Effector memory CD4-positive, alpha-beta T cell (primary cell): ENCODE results near the gene TMEM63B.

Experiments used
- DNase-seq, 3 donors: peaks; one replicate each; pipeline ENCODE4 v3.0.0-alpha.2; 2020
- H3K27ac ChIP-seq: 2 replicates; pipeline ENCODE4 v1.7.0; 2013; ENCODE audit warnings: mild to moderate bottlenecking, low read length, moderate library complexity; ENCODE audit not compliant: insufficient read depth, poor library complexity, severe bottlenecking
- H3K27me3 ChIP-seq: replicated peaks from 2 replicates; pipeline ENCODE4 v1.7.0; 2013; ENCODE audit warnings: mild to moderate bottlenecking, low read length; ENCODE audit not compliant: insufficient read depth, control insufficient read depth, poor library complexity, severe bottlenecking
- H3K36me3 ChIP-seq: 2 replicates; pipeline ENCODE4 v1.7.0; 2013; ENCODE audit warnings: mild to moderate bottlenecking, low read length, moderate library complexity; ENCODE audit not compliant: control insufficient read depth, insufficient read depth
- H3K4me1 ChIP-seq: 2 replicates; pipeline ENCODE4 v1.7.0; 2013; ENCODE audit warnings: low read length, mild to moderate bottlenecking; ENCODE audit not compliant: control insufficient read depth, insufficient read depth, poor library complexity, severe bottlenecking
- H3K4me3 ChIP-seq: 2 replicates; pipeline ENCODE4 v1.7.0; 2013; ENCODE audit warnings: low read length, low read depth, mild to moderate bottlenecking; ENCODE audit not compliant: insufficient read depth, poor library complexity, severe bottlenecking
- H3K9me3 ChIP-seq: 2 replicates; pipeline ENCODE4 v1.7.0; 2013; ENCODE audit warnings: mild to moderate bottlenecking, low read length, moderate library complexity; ENCODE audit not compliant: control insufficient read depth

Gene TMEM63B

GRCh38 chr6:44116641-44117382, 10.5 kb upstream of the TMEM63B start:
- H3K27me3 ChIP-seq, result no peaks in the 10 kb centered on the region
- H3K27ac ChIP-seq, result no peak overlapping the region
- peaks cover 11% of the 10 kb centered on the region for H3K4me1 ChIP-seq
- H3K4me3 ChIP-seq, result no peak overlapping the region
- H3K9me3 ChIP-seq, result no peaks in the 10 kb centered on the region
- peaks cover 31% of the 10 kb centered on the region for H3K36me3 ChIP-seq
- no peak for DNase-seq

- Histone ChIP-seq H3K4me1 (peaks cover 16% of the 10 kb centered on the region), H3K27me3 (no peaks in the 10 kb centered on the region), H3K4me3 (no peak overlapping the region), H3K27ac (no peak overlapping the region), H3K36me3 (peaks cover 24% of the 10 kb centered on the region), H3K9me3 (no peaks in the 10 kb centered on the region)
- DNase-seq, result no peak
Measured at GRCh38 chr6:44117397-44118128, 9.8 kb upstream of the TMEM63B start.

GRCh38 chr6:44119704-44120262, 7.6 kb upstream of the TMEM63B start:
- no peaks in the 10 kb centered on the region for H3K27me3 ChIP-seq
- H3K27ac ChIP-seq, result no peak overlapping the region
- H3K36me3 ChIP-seq, result peaks cover 4% of the 10 kb centered on the region
- peaks cover 38% of the 10 kb centered on the region for H3K4me1 ChIP-seq
- no peak overlapping the region for H3K4me3 ChIP-seq
- H3K9me3 ChIP-seq, result no peaks in the 10 kb centered on the region
- DNase-seq, result no peak

GRCh38 chr6:44120692-44121443, 6.5 kb upstream of the TMEM63B start:
- H3K27me3 ChIP-seq, result no peaks in the 10 kb centered on the region
- no peaks in the 10 kb centered on the region for H3K36me3 ChIP-seq
- DNase-seq, result no peak
- H3K4me1 ChIP-seq, result peaks cover 47% of the 10 kb centered on the region
- no peaks in the 10 kb centered on the region for H3K9me3 ChIP-seq
- no peak overlapping the region for H3K4me3 ChIP-seq
- H3K27ac ChIP-seq, result no peak overlapping the region

GRCh38 chr6:44122801-44123200, 4.6 kb upstream of the TMEM63B start:
- peak overlapping the region; percentile 30 for H3K27ac ChIP-seq
- no peak for DNase-seq
- peaks cover 52% of the 10 kb centered on the region for H3K4me1 ChIP-seq
- H3K27me3 ChIP-seq, result no peaks in the 10 kb centered on the region
- H3K9me3 ChIP-seq, result no peaks in the 10 kb centered on the region
- H3K4me3 ChIP-seq, result no peak overlapping the region
- no peaks in the 10 kb centered on the region for H3K36me3 ChIP-seq

GRCh38 chr6:44123544-44123943, 3.8 kb upstream of the TMEM63B start:
- H3K27ac ChIP-seq, result peak overlapping the region; percentile 30

GRCh38 chr6:44126320-44127149, 819 bp upstream of the TMEM63B start:
- peak; percentile 44 to 57 (median 56) for DNase-seq
- peak overlapping the region; percentile 95 for H3K27ac ChIP-seq
- H3K4me3 ChIP-seq, result peak overlapping the region; percentile 81
- H3K9me3 ChIP-seq, result no peaks in the 10 kb centered on the region
- no peaks in the 10 kb centered on the region for H3K36me3 ChIP-seq
- peaks cover 53% of the 10 kb centered on the region for H3K4me1 ChIP-seq
- H3K27me3 ChIP-seq, result no peaks in the 10 kb centered on the region

More at GRCh38 chr6:44123544-44123943, 3.8 kb upstream of the TMEM63B start:
- H3K4me1 ChIP-seq, result peaks cover 54% of the 10 kb centered on the region
- H3K36me3 ChIP-seq, result no peaks in the 10 kb centered on the region
- no peaks in the 10 kb centered on the region for H3K9me3 ChIP-seq
- H3K4me3 ChIP-seq, result no peak overlapping the region
- no peaks in the 10 kb centered on the region for H3K27me3 ChIP-seq
- no peak for DNase-seq

- H3K27me3 ChIP-seq, result no peaks in the 10 kb centered on the region
- H3K4me3 ChIP-seq, result peak overlapping the region; percentile 94
- H3K9me3 ChIP-seq, result no peaks in the 10 kb centered on the region
- peaks cover 41% of the 10 kb centered on the region for H3K4me1 ChIP-seq
- no peak for DNase-seq
- H3K27ac ChIP-seq, result peak overlapping the region; percentile 56
- H3K36me3 ChIP-seq, result no peaks in the 10 kb centered on the region
Measured at GRCh38 chr6:44128020-44128917, 915 bp downstream of the TMEM63B start.
